Coronary artery (tissue), 2 donors: ENCODE measurements around the gene SLC25A6.
"Not testable (repeated sequence)": the region's sequence is repeated elsewhere in the genome, so short reads cannot be mapped to it uniquely, and the experiment has no call there.

Experiments used
- DNase-seq: peaks from one replicate; pipeline ENCODE4 v3.0.0-alpha.2; 2017; ENCODE audit warnings: low spot score
- H3K27ac ChIP-seq, 2 donors: fragments of 200-600 bp; sonication (generic); one replicate each; pipeline ENCODE4 v1.5.1; 2016 to 2019
- H3K4me3 ChIP-seq: fragments of 200-600 bp; sonication (generic); 2 replicates; pipeline ENCODE4 v1.5.1; 2016; ENCODE audit warnings: mild to moderate bottlenecking, moderate library complexity
- CTCF ChIP-seq: fragments of 200-600 bp; sonication (generic); IDR thresholded peaks from one replicate; pipeline ENCODE4 v1.5.1; 2019; ENCODE audit warnings: antibody characterized with exemption

Gene SLC25A6

GRCh38 chrX:1358793-1359476, 33.0 kb downstream of the SLC25A6 start:
- no peak overlapping the region for H3K4me3 ChIP-seq
- DNase-seq = no peak
- no peak overlapping the region for H3K27ac ChIP-seq
- TF ChIP-seq CTCF = no peak

- DNase-seq = no peak
- Histone ChIP-seq H3K27ac (no peak overlapping the region), H3K4me3 (no peak overlapping the region)
- TF ChIP-seq CTCF = no peak
Observed at GRCh38 chrX:1357993-1358392, 33.9 kb downstream of the SLC25A6 start.

- TF ChIP-seq CTCF = no peak
- Histone ChIP-seq H3K4me3 (no peak overlapping the region), H3K27ac (peak overlapping the region in 1 of 2 donors; percentile 3)
- DNase-seq = no peak
Observed at GRCh38 chrX:1355131-1356046, 36.5 kb downstream of the SLC25A6 start.

GRCh38 chrX:1354036-1355019, 37.6 kb downstream of the SLC25A6 start:
- no peak overlapping the region for H3K4me3 ChIP-seq
- H3K27ac ChIP-seq = no peak overlapping the region
- TF ChIP-seq CTCF = no peak
- no peak for DNase-seq

GRCh38 chrX:1351981-1352714, 39.8 kb downstream of the SLC25A6 start:
- no peak for DNase-seq
- no peak overlapping the region for H3K4me3 ChIP-seq
- H3K27ac ChIP-seq = no peak overlapping the region
- no peak for TF ChIP-seq CTCF

GRCh38 chrX:1349606-1350005, 42.3 kb downstream of the SLC25A6 start:
- H3K27ac ChIP-seq, DNase-seq, H3K4me3 ChIP-seq: not testable (repeated sequence)
